ENCODE data around the gene CEP290. TPM values are rescaled to one million over a fixed set of nuclear protein-coding genes. Genes with fewer than 3 reads are reported as not detected.

The CEP290 gene

Small RNA genes within 50 kb of the gene (small RNA-seq; reads per million reads assigned to genes)
- not detected for gene RNA5SP364 (ENCODE audit: insufficient read depth)

All from neuronal stem cell (in vitro differentiated cells).